A673 (cell line): ENCODE measurements around the gene SERPINA10.

ENCODE experiments used
- EZH2 ChIP-seq: fragments of 200-600 bp; sonication (generic); IDR thresholded peaks from 2 replicates; pipeline ENCODE4 v1.6.1; 2017; ENCODE audit warnings: borderline replicate concordance, low read depth, mild to moderate bottlenecking, mixed read lengths, antibody characterized with exemption, low read length; ENCODE audit not compliant: poor library complexity, severe bottlenecking
- TF ChIP-seq, protein P1 (sequence below): fragments of 300-800, 200-600 bp; sonication (generic); conservative IDR thresholded peaks from 2 replicates; pipeline ENCODE4 v1.5.1; 2017; ENCODE audit warnings: low read depth, mild to moderate bottlenecking, antibody characterized with exemption, low read length, moderate library complexity, mixed read lengths

DNA sequence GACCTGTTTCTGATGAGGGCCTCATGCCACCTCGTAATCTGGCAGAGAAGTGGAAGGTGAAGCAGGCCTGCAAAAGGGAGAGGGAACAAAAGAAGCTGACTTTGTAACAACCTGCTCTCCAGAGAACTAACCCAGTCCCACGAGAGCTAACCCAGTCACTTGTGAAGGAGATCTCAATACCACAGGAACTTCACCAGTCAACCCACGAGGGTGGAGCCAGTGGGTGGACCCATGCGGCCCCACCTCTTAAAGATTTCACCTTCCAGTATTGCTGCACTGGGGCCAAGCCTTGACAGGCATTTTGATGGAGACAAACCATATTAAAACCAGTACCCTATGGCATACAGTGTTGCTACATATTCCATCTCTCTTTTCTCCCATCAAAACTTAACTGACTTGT, 55.1 kb downstream of the SERPINA10 start:
- TF ChIP-seq, protein P1, sequence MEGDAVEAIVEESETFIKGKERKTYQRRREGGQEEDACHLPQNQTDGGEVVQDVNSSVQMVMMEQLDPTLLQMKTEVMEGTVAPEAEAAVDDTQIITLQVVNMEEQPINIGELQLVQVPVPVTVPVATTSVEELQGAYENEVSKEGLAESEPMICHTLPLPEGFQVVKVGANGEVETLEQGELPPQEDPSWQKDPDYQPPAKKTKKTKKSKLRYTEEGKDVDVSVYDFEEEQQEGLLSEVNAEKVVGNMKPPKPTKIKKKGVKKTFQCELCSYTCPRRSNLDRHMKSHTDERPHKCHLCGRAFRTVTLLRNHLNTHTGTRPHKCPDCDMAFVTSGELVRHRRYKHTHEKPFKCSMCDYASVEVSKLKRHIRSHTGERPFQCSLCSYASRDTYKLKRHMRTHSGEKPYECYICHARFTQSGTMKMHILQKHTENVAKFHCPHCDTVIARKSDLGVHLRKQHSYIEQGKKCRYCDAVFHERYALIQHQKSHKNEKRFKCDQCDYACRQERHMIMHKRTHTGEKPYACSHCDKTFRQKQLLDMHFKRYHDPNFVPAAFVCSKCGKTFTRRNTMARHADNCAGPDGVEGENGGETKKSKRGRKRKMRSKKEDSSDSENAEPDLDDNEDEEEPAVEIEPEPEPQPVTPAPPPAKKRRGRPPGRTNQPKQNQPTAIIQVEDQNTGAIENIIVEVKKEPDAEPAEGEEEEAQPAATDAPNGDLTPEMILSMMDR, result no peak
- TF ChIP-seq EZH2, result no peak
